GM12892 (cell line): Measurements from ENCODE around the gene PLEKHA6.

ENCODE experiments used
- POLR2A ChIP-seq: IDR thresholded peaks from 2 replicates; pipeline ENCODE4 v1.6.1; 2011; ENCODE audit warnings: low read depth, low read length, control low read depth
- TAF1 ChIP-seq: IDR thresholded peaks from 2 replicates; pipeline ENCODE4 v1.6.1; 2011; ENCODE audit warnings: low read depth, mild to moderate bottlenecking, control low read depth, low read length, borderline replicate concordance

DNA sequence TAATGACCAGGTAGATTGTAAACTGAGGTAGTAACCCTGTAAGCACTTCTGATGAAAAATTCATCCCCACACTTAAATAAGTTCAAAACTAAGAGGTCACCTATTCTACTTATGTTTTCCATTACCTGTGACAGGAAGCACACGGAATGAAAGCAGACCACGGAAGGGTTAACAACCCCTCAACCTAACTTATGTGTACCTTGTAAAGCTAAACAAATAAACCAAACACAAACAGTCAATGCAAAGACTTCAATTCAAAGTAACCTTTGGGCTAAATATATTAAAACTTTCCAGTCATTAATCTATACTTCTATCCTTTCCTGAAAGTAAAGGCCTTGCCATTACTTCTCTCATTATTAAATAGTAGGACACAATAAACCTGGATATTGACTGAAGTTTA lies 44.9 kb upstream of the PLEKHA6 start:
- TF ChIP-seq POLR2A (no peak), TAF1 (no peak)
